ENCODE measurements around the gene ZBTB18. TPM values are rescaled to one million over a fixed set of nuclear protein-coding genes. Genes with fewer than 3 reads are reported as not detected.

The ZBTB18 gene
- 21.3 TPM for total RNA-seq
- long read RNA-seq, partial matches to known transcripts = 2 of 2 reads
- long read RNA-seq, other reads (novel, unspliced or antisense) = 0 of 2 reads

DNA sequence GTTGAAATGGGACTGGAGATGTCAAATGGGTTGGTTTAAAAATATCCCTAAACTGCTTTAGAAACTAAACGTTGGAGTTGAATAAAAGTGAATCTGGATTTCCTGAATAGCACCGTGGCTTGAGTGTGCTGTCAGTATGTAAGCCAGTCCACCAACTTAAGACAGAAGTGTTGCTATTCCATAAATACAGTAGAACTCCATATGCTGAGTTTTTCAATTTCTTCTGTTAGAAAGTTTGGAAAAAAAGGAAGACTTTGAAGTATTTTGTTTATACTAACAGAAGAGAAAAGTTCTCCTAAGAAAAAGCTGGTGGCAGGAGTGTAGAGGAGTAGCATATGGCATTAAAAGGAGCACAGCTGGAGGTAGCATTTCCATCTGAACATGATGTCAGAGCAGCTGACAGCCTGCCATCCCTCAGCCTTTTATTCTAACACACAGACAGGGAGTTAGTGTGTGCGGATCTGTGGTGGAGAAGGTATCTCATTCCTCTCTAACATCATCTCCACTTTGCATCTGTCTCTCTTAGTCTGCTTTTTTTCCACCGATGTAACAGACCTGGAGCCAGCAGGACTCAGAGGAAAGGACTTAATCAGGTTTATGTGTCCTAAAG, at the start of gene ZBTB18:
TSS of gene ZBTB18 (plus strand) at position 449 of the 610 bp plus-strand sequence. CDS start at position 598, 149 bp downstream.
- peaks cover 30% of the 10 kb centered on the region for H3K4me1 ChIP-seq
- intact Hi-C loops (cut with DNase I) = no loop called here
- peaks cover 21% of the 10 kb centered on the region for H3K36me3 ChIP-seq
- H3K27me3 ChIP-seq (ENCODE audit: low read depth) = no peaks in the 10 kb centered on the region
- DNase-seq (no peak), ATAC-seq (no peak)
- peak within 1 kb of the TSS; percentile 79 for H3K27ac ChIP-seq
- TF ChIP-seq, protein P1, sequence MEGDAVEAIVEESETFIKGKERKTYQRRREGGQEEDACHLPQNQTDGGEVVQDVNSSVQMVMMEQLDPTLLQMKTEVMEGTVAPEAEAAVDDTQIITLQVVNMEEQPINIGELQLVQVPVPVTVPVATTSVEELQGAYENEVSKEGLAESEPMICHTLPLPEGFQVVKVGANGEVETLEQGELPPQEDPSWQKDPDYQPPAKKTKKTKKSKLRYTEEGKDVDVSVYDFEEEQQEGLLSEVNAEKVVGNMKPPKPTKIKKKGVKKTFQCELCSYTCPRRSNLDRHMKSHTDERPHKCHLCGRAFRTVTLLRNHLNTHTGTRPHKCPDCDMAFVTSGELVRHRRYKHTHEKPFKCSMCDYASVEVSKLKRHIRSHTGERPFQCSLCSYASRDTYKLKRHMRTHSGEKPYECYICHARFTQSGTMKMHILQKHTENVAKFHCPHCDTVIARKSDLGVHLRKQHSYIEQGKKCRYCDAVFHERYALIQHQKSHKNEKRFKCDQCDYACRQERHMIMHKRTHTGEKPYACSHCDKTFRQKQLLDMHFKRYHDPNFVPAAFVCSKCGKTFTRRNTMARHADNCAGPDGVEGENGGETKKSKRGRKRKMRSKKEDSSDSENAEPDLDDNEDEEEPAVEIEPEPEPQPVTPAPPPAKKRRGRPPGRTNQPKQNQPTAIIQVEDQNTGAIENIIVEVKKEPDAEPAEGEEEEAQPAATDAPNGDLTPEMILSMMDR (IDR thresholded peaks at IDR 0.05) = no peak
- no peaks in the 10 kb centered on the region for H3K9me3 ChIP-seq
- H3K4me3 ChIP-seq = peak within 1 kb of the TSS; percentile 75

DNA sequence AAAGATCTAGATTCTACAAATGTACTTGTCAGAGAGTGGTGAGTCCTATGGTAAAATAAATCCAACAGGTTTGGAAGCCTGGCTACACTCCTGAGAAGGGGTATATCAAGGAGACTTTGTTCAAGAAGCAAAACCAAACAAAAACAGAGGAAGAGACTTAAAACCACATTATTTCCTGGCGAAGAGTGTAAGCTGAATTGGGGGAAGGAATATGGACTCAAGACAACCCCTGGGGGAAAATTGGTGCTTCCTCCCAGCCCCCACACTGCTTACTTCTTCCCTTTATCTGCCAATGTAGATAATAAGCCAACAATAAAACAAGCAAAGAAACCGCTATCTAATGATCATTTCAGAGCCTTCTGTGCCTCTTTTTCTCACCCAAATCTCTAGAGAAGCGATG, 48.4 kb upstream of the ZBTB18 start:
- DNase-seq (no peak), ATAC-seq (no peak)
- Histone ChIP-seq H3K36me3 (no peaks in the 10 kb centered on the region), H3K4me1 (no peaks in the 10 kb centered on the region), H3K27me3 (ENCODE audit: low read depth) (no peaks in the 10 kb centered on the region), H3K4me3 (no peak overlapping the region), H3K27ac (no peak overlapping the region), H3K9me3 (no peaks in the 10 kb centered on the region)
- TF ChIP-seq, protein P1 (IDR thresholded peaks at IDR 0.05) = no peak
- intact Hi-C loops (cut with DNase I) = no loop called here

DNA sequence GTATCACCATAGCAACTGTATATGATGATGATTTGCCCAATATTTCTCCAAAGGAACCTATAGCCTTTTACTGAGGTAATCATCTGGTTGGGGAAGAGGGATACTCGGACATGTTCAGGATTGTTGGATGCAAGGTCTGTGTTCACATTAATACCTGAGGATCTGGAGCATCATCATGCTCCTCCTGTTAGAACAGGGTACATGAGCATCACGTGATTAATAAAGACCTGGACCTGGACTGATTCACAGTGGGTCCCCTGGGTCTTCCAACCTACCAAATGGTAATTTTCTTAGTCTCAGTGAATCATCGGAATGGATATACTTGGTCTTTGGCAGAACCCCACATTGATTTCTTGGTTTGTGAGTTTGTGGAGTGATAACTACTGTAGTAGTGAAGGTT, 45.6 kb upstream of the ZBTB18 start:
- H3K27ac ChIP-seq = no peak overlapping the region

DNA sequence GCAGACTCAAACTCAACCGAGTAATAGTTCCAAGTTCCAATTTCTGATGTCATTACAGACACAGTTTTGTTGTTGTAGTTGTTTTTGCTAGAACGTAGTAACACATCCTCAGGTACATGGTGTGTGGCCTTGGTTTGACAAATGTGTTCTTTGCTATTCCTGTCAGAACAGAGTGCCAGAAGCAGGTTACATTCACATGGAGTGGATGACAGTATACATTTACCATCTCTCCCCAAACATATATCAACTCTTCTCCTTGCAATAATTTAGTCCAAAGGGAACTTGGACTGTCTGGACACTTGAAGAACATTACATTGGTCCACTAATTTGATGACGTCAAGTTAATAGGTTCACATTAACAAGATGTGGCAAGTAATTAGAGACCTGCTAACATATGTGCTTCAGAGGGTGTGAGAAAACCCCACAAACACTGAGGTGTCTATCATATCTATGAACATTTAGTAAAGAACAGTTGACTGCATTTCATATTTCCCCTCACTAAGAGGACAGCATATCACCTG, 44.6 kb upstream of the ZBTB18 start:
- H3K27ac ChIP-seq = no peak overlapping the region
- no peak overlapping the region for H3K4me3 ChIP-seq
- no peaks in the 10 kb centered on the region for H3K9me3 ChIP-seq
- DNase-seq (no peak), ATAC-seq (no peak)
- H3K36me3 ChIP-seq = no peaks in the 10 kb centered on the region
- H3K27me3 ChIP-seq (ENCODE audit: low read depth) = no peaks in the 10 kb centered on the region
- no peaks in the 10 kb centered on the region for H3K4me1 ChIP-seq
- TF ChIP-seq, protein P1 (IDR thresholded peaks at IDR 0.05) = no peak
- intact Hi-C loops (cut with DNase I) = no loop called here

More for the DNA sequence above, 45.6 kb upstream of the ZBTB18 start:
- Histone ChIP-seq H3K4me3 (no peak overlapping the region), H3K27me3 (ENCODE audit: low read depth) (no peaks in the 10 kb centered on the region), H3K36me3 (no peaks in the 10 kb centered on the region), H3K9me3 (no peaks in the 10 kb centered on the region), H3K4me1 (no peaks in the 10 kb centered on the region)
- ATAC-seq (no peak), DNase-seq (no peak)
- intact Hi-C loops (cut with DNase I) = no loop called here
- TF ChIP-seq, protein P1 (IDR thresholded peaks at IDR 0.05) = no peak

DNA sequence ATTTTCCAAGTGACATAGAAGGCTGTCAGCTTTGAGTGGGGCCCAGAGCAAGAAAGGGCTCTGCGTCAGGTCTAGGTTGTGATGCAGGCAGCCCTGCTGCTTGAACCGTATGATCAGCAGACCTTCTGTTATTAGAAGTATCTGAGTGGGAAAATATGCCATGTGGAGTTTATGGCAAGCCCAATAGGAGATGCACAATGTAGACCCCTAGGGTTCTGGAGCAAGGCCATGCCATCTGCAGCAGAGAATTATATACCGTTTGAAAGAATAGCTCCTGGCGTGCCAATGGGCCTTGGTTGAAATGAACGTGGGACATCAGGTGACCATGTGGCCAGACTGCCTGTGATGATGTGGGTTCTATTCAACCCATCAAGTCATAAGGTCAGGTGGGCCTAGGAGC, 44.1 kb upstream of the ZBTB18 start:
- no peak overlapping the region for H3K27ac ChIP-seq
- no peak overlapping the region for H3K4me3 ChIP-seq
- no peaks in the 10 kb centered on the region for H3K4me1 ChIP-seq
- intact Hi-C loops (cut with DNase I) = no loop called here
- no peak for DNase-seq
- no peak for ATAC-seq
- TF ChIP-seq, protein P1 (IDR thresholded peaks at IDR 0.05) = no peak
- H3K27me3 ChIP-seq (ENCODE audit: low read depth) = no peaks in the 10 kb centered on the region
- no peaks in the 10 kb centered on the region for H3K9me3 ChIP-seq
- H3K36me3 ChIP-seq = no peaks in the 10 kb centered on the region
